Loucy (cell line): ENCODE results near the gene HBM.
"Not testable (repeated sequence)": the region's sequence is repeated elsewhere in the genome, so short reads cannot be mapped to it uniquely, and the experiment has no call there.

Source experiments
- H2AFZ ChIP-seq: fragments of 200-600 bp; sonication (generic); 2 replicates; pipeline ENCODE4 v1.6.0; 2016; ENCODE audit warnings: antibody characterized with exemption, mild to moderate bottlenecking, low read length, moderate library complexity
- H3F3A ChIP-seq: fragments of 200-600 bp; 2 replicates; pipeline ENCODE4 v1.6.0; 2016; ENCODE audit warnings: antibody characterized with exemption, low read depth, mild to moderate bottlenecking
- H3K27me3 ChIP-seq: fragments of 200-600 bp; sonication (generic); 2 replicates; pipeline ENCODE4 v1.6.1; 2014; ENCODE audit warnings: low read length, mild to moderate bottlenecking; ENCODE audit not compliant: insufficient read depth, poor library complexity, severe bottlenecking
- H3K36me3 ChIP-seq: fragments of 200-600 bp; sonication (generic); 2 replicates; pipeline ENCODE4 v1.6.1; 2016; ENCODE audit warnings: low read length; ENCODE audit not compliant: insufficient read depth
- H3K4me1 ChIP-seq: fragments of 200-600 bp; sonication (generic); 2 replicates; pipeline ENCODE4 v1.5.1; 2014; ENCODE audit warnings: low read length, mild to moderate bottlenecking; ENCODE audit not compliant: insufficient read depth, poor library complexity, severe bottlenecking
- H3K4me2 ChIP-seq: fragments of 200-600 bp; sonication (generic); 2 replicates; pipeline ENCODE4 v1.6.0; 2014; ENCODE audit warnings: antibody characterized with exemption, low read length, low read depth, mild to moderate bottlenecking; ENCODE audit not compliant: poor library complexity, severe bottlenecking
- H3K4me3 ChIP-seq: fragments of 200-600 bp; sonication (generic); 2 replicates; pipeline ENCODE4 v1.5.1; 2014; ENCODE audit warnings: low read length, mild to moderate bottlenecking, mixed read lengths; ENCODE audit not compliant: poor library complexity, severe bottlenecking
- H3K79me2 ChIP-seq: fragments of 200-600 bp; sonication (generic); 2 replicates; pipeline ENCODE4 v1.6.1; 2014; ENCODE audit warnings: low read length; ENCODE audit not compliant: insufficient read depth
- H3K9ac ChIP-seq: fragments of 200-600 bp; sonication (generic); 2 replicates; pipeline ENCODE4 v1.6.0; 2014; ENCODE audit warnings: mild to moderate bottlenecking, low read depth, low read length, moderate library complexity; ENCODE audit not compliant: poor library complexity, severe bottlenecking
- H3K9me2 ChIP-seq: fragments of 200-600 bp; sonication (generic); replicated peaks from 2 replicates; pipeline ENCODE4 v1.6.1; 2016; ENCODE audit warnings: low read depth, low read length, mixed read lengths
- H3K9me3 ChIP-seq: fragments of 200-600 bp; sonication (generic); 2 replicates; pipeline ENCODE4 v1.6.1; 2014; ENCODE audit warnings: mild to moderate bottlenecking, antibody characterized with exemption, low read length, low read depth; ENCODE audit not compliant: insufficient read depth
- H4K20me1 ChIP-seq: fragments of 200-600 bp; sonication (generic); 2 replicates; pipeline ENCODE4 v1.6.0; 2014; ENCODE audit warnings: antibody characterized with exemption, low read length, mild to moderate bottlenecking; ENCODE audit not compliant: insufficient read depth, poor library complexity, severe bottlenecking
- CTCF ChIP-seq: fragments of 200-600 bp; sonication (generic); conservative IDR thresholded peaks from 2 replicates; pipeline ENCODE4 v1.5.1; 2014; ENCODE audit warnings: mild to moderate bottlenecking, antibody characterized with exemption, low read length
- EZH2phosphoT487 ChIP-seq: fragments of 200-600 bp; IDR thresholded peaks from 2 replicates; pipeline ENCODE4 v1.6.1; 2018; ENCODE audit warnings: antibody characterized with exemption, mild to moderate bottlenecking, moderate library complexity, borderline replicate concordance

Gene HBM

GRCh38 chr16:120756-121155, 45.0 kb upstream of the HBM start:
- TF ChIP-seq EZH2phosphoT487 = no peak
- no peak for TF ChIP-seq CTCF
- Histone ChIP-seq H2AFZ (no peak overlapping the region), H3K36me3 (no peaks in the 10 kb centered on the region), H3K4me1 (peaks cover 14% of the 10 kb centered on the region), H3K9me3 (no peaks in the 10 kb centered on the region), H3K4me2 (no peak overlapping the region), H3K9ac (no peak overlapping the region), H3K79me2 (no peaks in the 10 kb centered on the region), H3F3A (no peaks in the 10 kb centered on the region), H3K9me2 (no peaks in the 10 kb centered on the region), H4K20me1 (no peaks in the 10 kb centered on the region), H3K27me3 (no peaks in the 10 kb centered on the region), H3K4me3 (no peak overlapping the region)

GRCh38 chr16:122361-122760, 43.4 kb upstream of the HBM start:
- H4K20me1 ChIP-seq = no peaks in the 10 kb centered on the region
- no peaks in the 10 kb centered on the region for H3K36me3 ChIP-seq

GRCh38 chr16:123558-124350, 42.0 kb upstream of the HBM start:
- not testable (repeated sequence) for H3F3A ChIP-seq, H4K20me1 ChIP-seq, H3K4me3 ChIP-seq, H3K36me3 ChIP-seq, H3K4me1 ChIP-seq, H3K27me3 ChIP-seq, H3K9me2 ChIP-seq, H3K79me2 ChIP-seq, H3K4me2 ChIP-seq, H2AFZ ChIP-seq, H3K9me3 ChIP-seq, H3K9ac ChIP-seq

More at GRCh38 chr16:122361-122760, 43.4 kb upstream of the HBM start:
- peaks cover 13% of the 10 kb centered on the region for H3K4me1 ChIP-seq
- H3K9ac ChIP-seq = no peak overlapping the region
- H3K9me2 ChIP-seq = no peaks in the 10 kb centered on the region
- no peak for TF ChIP-seq EZH2phosphoT487
- no peak for TF ChIP-seq CTCF
- no peak overlapping the region for H3K4me3 ChIP-seq
- H2AFZ ChIP-seq = no peak overlapping the region
- H3K27me3 ChIP-seq = no peaks in the 10 kb centered on the region
- H3K4me2 ChIP-seq = no peak overlapping the region
- H3K9me3 ChIP-seq = no peaks in the 10 kb centered on the region
- H3F3A ChIP-seq = no peaks in the 10 kb centered on the region
- no peaks in the 10 kb centered on the region for H3K79me2 ChIP-seq

- peaks cover 14% of the 10 kb centered on the region for H3K4me1 ChIP-seq
- H2AFZ ChIP-seq = no peak overlapping the region
- no peaks in the 10 kb centered on the region for H3K79me2 ChIP-seq
- H3K27me3 ChIP-seq = no peaks in the 10 kb centered on the region
- TF ChIP-seq EZH2phosphoT487 = no peak
- no peak for TF ChIP-seq CTCF
- no peaks in the 10 kb centered on the region for H3K9me3 ChIP-seq
- no peak overlapping the region for H3K9ac ChIP-seq
- H3K36me3 ChIP-seq = no peaks in the 10 kb centered on the region
- no peaks in the 10 kb centered on the region for H3F3A ChIP-seq
- no peaks in the 10 kb centered on the region for H4K20me1 ChIP-seq
- no peaks in the 10 kb centered on the region for H3K9me2 ChIP-seq
- H3K4me3 ChIP-seq = no peak overlapping the region
- no peak overlapping the region for H3K4me2 ChIP-seq
Measured at GRCh38 chr16:125011-125410, 40.8 kb upstream of the HBM start.
